Measurements from ENCODE around the gene CDK5RAP1.

The CDK5RAP1 gene

GRCh38 chr20:33328157-33329137 lies 72.9 kb downstream of the CDK5RAP1 start:
- no peak for DNase-seq

- DNase-seq = no peak
These were observed 76.0 kb downstream of the CDK5RAP1 start for GRCh38 chr20:33325350-33325749.

- no peak for DNase-seq
These were observed 78.1 kb downstream of the CDK5RAP1 start for GRCh38 chr20:33323236-33323635.

GRCh38 chr20:33322456-33322855 lies 78.9 kb downstream of the CDK5RAP1 start:
- DNase-seq = no peak

- no peak for DNase-seq
These were observed 81.3 kb downstream of the CDK5RAP1 start for GRCh38 chr20:33320006-33320405.

GRCh38 chr20:33318096-33318429 lies 83.3 kb downstream of the CDK5RAP1 start:
- DNase-seq = no peak

GRCh38 chr20:33317424-33318095 lies 83.8 kb downstream of the CDK5RAP1 start:
- no peak for DNase-seq

- no peak for DNase-seq
These were observed 84.4 kb downstream of the CDK5RAP1 start for GRCh38 chr20:33316958-33317357.

GRCh38 chr20:33316343-33316742 lies 85.0 kb downstream of the CDK5RAP1 start:
- no peak for DNase-seq

GRCh38 chr20:33313686-33314314 lies 87.5 kb downstream of the CDK5RAP1 start:
- no peak for DNase-seq

GRCh38 chr20:33312583-33312982 lies 88.7 kb downstream of the CDK5RAP1 start:
- DNase-seq = no peak

- no peak for DNase-seq
These were observed 89.3 kb downstream of the CDK5RAP1 start for GRCh38 chr20:33311996-33312395.

GRCh38 chr20:33311011-33311410 lies 90.3 kb downstream of the CDK5RAP1 start:
- no peak for DNase-seq

GRCh38 chr20:33310327-33310899 lies 90.9 kb downstream of the CDK5RAP1 start:
- DNase-seq = no peak

- DNase-seq = no peak
These were observed 91.7 kb downstream of the CDK5RAP1 start for GRCh38 chr20:33309631-33310030.

Data from stimulated activated CD4-positive, alpha-beta T cell treated with anti-CD3 and anti-CD28 coated beads, Interleukin-4, amount 100 ng/mL, for 1 hour (primary cell).